GM12892 (cell line): ENCODE measurements around the gene GCK.

Source experiments
- DNase-seq: peaks from one replicate; pipeline ENCODE4 v3.0.0; 2011; ENCODE audit not compliant: insufficient read length
- FAIRE-seq: peaks from 2 replicates; lab custom pipeline; 2011; peaks lifted over from hg19 to GRCh38; lab: Jason Lieb, UNC
- POLR2A ChIP-seq: IDR thresholded peaks from 2 replicates; pipeline ENCODE4 v1.6.1; 2011; ENCODE audit warnings: low read depth, low read length, control low read depth
- POLR2AphosphoS5 ChIP-seq: IDR thresholded peaks from 2 replicates; pipeline ENCODE4 v1.6.1; 2011; ENCODE audit warnings: low read depth, low read length, control low read depth
- TAF1 ChIP-seq: IDR thresholded peaks from 2 replicates; pipeline ENCODE4 v1.6.1; 2011; ENCODE audit warnings: low read depth, mild to moderate bottlenecking, control low read depth, low read length, borderline replicate concordance

Gene GCK

GRCh38 chr7:44149571-44150465 lies 39.4 kb downstream of the GCK start:
- peak; percentile 5 for FAIRE-seq
- DNase-seq, result no peak
- no peak for TF ChIP-seq POLR2A
- TF ChIP-seq TAF1, result no peak
- TF ChIP-seq POLR2AphosphoS5, result no peak

DNA sequence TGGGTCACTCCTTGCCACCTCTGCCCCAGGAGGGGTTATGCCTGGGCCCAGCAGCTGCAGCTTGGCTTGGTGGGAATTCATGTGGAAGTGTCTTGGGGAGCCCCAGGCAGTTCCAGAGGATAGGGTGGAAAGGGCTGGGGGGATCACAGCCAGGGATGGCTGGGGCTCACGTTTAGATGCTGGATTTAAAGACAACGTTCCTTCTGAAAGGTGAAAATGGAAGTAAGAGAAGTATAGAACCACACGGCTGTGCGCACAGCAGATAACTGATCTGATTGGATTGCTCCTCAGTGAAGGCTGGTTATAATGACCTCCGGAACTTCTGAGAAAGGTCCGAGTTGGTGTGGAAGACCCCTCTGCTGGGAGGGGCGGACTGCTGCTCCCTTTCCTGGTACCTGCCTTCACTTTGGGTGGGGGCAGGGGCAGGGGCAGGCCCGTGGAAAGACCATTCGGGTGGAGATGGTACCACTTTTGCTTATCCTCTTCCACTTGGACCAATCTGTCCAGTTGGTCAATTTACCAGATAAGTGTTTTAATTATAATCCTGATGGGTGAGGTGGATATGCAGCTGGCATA lies 40.2 kb downstream of the GCK start:
- FAIRE-seq (no peak), DNase-seq (no peak)
- TF ChIP-seq TAF1 (no peak), POLR2A (no peak), POLR2AphosphoS5 (no peak)

DNA sequence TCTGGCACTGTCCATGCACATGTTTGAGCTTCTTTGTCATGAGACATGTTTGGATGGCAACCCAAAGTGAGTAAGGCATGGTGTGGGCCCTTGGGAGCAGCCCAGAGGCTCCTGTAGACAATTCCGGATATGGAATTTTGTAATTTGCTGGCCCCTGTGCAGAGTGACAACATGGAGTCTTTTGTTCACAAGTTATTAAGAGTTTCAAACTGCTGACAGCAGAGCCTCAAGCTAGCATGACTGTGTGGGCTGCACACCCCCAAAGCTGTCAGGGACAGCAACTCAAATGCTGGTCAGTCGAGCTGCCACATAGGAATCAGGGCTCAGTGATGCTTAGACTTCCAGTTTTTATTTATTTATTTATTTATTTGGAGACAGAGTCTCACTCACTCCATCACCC lies 41.1 kb downstream of the GCK start:
- TF ChIP-seq TAF1, result no peak
- TF ChIP-seq POLR2A, result no peak
- TF ChIP-seq POLR2AphosphoS5, result no peak
- no peak for DNase-seq
- FAIRE-seq, result no peak

DNA sequence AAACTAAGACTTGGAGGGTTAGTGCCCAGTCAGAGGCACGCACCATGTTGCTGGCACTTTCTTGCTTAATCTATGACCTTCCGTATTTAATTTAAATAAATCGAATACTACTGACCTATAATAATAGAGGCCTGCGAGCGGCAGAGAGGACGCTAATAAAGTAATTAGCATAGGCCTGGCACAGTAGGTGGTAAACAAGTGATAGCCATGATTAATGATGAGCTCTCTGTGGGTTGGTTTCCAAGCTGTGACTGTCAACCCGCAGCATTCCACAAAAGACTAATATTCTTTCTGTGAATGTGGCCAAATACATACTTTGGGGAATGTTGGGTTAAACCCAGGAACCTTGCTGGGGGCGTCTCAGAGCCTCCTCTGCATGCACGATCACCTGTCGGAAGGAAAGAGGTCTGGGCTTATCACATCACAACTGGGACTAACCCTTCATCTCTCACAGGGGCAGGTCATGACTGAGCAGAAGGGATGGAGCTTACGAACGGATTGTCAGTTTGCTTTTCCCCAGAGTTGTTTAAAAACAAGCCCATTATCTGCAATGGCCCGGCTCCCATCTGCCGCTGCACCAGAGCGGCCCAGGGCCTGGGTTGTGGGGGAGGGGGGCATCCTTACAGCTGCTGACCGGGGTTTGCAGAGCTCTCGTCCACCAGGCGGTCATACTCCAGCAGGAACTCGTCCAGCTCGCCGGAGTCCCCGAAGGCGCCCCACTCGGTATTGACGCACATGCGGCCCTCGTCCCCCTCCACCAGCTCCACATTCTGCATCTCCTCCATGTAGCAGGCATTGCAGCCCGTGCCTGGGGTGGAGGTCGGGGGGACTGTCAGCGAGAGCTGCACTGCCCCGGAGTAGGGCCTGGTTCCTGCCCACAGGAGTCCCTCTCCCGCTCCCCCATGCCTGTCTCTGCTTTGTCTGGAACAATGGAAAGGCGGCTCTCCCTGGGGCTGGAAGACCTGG lies 41.9 kb downstream of the GCK start:
- no peak for FAIRE-seq

GRCh38 chr7:44145969-44146911 lies 43.0 kb downstream of the GCK start:
- DNase-seq (peak; percentile 74), FAIRE-seq (no peak)
- TF ChIP-seq POLR2A, result no peak
- TF ChIP-seq POLR2AphosphoS5, result no peak
- no peak for TF ChIP-seq TAF1

More for the DNA sequence above, 41.9 kb downstream of the GCK start:
- TF ChIP-seq POLR2AphosphoS5 (no peak), POLR2A (no peak), TAF1 (no peak)
- no peak for DNase-seq

- TF ChIP-seq POLR2A, result no peak
- TF ChIP-seq POLR2AphosphoS5, result no peak
- TF ChIP-seq TAF1, result no peak
- FAIRE-seq (no peak), DNase-seq (no peak)
Observed at GRCh38 chr7:44145479-44145968, 43.7 kb downstream of the GCK start.

DNA sequence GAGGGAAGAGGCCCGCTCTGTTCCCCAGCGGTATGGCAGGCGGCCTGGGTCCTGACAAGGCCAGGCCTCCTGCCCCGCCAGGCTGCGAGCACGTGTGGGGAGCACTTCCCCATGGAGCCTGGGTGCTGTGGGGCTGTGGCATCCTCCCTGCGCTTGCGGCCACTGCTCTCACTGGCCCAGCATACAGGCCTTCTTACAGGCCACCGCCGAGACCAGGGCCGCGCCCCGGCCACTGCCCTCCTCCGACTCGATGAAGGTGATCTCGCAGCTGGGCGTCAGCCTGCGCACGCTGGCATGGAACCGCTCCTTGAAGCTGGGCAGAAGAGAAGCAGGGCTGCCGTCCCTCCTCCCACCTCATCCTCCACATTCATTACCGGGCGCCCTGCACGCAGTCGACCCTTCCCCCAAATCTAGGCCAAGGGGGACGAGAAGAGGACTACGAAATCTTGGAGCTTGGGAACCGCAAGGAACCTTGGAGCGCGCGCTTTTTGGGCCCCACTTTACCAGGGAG lies 44.2 kb downstream of the GCK start:
- FAIRE-seq, result no peak
- no peak for TF ChIP-seq TAF1
- TF ChIP-seq POLR2A, result no peak
- no peak for TF ChIP-seq POLR2AphosphoS5
- DNase-seq, result no peak

DNA sequence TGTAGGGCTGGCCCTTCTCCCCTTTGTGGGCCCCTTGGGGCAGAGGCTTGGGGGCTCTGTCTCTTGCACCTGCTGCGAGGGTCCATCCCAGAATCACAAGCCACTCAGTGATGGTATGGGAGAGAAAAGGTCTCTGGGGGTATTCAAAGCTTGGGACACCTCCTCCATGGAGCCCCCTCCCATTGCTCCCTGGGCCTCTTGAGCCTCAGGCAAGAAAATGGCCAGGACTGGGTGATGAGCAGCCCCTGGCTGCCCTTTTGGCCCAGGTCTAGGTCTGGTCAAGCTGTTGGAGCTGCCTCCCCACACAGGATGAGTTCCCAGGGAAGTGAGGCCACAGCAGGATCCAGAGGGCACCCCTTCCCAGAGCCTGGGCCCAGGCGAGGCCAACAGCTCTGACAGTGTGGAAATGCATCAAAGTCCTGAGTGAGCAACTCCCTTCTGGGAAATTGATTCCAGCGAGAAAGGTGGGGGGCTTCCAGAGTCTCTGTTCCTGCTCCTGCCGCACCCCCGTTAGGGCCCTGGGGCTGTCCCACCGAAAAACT lies 44.7 kb downstream of the GCK start:
- TF ChIP-seq POLR2AphosphoS5, result no peak
- DNase-seq (no peak), FAIRE-seq (no peak)

DNA sequence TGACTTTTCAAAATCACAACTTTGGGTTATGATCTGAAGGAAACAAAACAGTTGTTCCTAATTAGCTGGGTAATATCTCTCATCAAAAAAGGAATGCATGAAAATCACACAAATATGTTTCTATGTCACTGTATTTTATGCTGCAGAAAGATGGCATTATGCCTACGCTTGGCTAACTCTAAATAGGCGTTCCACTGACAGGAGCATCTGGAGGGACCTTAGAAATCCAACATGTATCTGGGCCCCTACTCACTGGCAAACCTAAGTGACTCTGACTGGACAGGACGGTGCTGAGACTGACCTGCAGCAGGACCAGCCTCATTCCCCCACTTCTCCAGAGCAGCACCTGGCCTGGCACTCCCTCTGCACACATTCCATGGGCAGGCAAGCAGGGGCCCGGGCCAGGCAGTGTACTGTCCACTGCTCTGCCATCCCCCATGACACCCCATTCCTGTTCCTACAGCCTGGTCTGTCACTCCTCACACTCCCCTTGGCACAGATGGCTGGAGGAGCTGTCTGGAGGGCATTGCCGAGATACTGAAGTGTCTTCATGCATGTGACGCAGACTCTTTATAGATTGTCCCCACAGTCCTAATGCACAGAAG lies 45.5 kb downstream of the GCK start:
- DNase-seq (no peak), FAIRE-seq (no peak)
- no peak for TF ChIP-seq TAF1
- no peak for TF ChIP-seq POLR2AphosphoS5

DNA sequence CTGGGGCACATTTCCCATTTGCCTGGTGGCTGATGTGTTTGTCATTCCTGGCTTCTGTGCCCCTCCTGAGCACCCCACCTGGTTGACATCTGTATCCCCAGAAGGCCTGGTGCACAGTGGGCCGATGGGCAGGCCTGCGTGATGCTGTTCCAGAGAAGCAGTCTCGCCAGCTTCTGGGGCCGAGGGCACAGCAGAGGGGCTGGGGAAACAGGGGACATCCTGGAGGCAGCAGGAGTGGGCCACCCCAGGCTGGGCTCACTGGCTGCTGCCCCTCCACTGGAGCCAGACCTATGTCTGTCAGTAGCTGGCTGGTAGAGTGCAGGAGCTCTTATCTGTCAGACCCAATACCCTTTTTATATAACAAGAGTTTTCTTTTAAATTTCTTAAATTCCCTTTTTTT lies 47.2 kb downstream of the GCK start:
- FAIRE-seq, result no peak
- no peak for DNase-seq
- TF ChIP-seq POLR2A (no peak), TAF1 (no peak), POLR2AphosphoS5 (no peak)
